ENCODE data around the gene ORC6.

ORC6 gene

DNA sequence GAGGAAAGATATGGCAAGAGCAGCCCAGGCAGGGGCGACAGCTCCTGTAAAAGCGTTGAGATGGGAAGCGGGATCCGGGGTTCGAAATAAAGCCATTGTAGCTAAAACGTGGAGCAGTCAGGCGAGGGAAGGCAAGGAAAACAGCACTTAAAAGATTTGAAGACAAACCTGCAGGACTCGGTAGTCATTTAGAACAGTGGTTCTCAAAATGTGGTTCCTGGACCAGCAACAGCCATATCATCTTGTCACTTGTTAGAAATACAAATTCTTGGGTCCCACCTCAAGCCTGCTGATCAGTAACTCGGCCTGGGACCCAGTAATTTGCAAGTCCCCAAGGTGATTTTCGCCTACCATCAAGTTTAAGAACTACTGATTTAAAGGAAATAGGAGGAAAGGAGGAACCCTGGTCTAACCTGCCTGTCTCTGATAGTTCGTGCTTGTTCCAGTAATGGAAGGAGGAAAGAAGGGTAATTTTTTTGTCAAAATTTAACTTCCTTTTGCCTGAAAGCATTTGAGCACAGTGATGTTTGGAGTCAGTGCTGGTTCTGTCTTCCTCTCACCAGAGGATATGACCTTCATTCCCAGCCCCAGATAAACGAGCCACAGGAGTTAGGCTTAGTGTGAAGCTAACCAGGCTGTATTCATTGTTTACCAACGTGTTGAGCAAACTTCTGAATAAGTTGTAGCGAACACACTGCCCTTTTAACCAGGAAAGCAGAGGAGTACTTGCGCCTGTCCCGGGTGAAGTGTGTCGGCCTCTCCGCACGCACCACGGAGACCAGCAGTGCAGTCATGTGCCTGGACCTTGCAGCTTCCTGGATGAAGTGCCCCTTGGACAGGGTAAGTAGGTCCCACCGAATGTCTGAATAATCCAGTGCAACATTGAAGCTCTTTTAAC lies 1.1 kb downstream of the ORC6 start:
- H3K9me2 ChIP-seq (replicated peaks; ENCODE audit: control insufficient read depth, low read length) = no peaks in the 10 kb centered on the region
- TF ChIP-seq, protein P1, sequence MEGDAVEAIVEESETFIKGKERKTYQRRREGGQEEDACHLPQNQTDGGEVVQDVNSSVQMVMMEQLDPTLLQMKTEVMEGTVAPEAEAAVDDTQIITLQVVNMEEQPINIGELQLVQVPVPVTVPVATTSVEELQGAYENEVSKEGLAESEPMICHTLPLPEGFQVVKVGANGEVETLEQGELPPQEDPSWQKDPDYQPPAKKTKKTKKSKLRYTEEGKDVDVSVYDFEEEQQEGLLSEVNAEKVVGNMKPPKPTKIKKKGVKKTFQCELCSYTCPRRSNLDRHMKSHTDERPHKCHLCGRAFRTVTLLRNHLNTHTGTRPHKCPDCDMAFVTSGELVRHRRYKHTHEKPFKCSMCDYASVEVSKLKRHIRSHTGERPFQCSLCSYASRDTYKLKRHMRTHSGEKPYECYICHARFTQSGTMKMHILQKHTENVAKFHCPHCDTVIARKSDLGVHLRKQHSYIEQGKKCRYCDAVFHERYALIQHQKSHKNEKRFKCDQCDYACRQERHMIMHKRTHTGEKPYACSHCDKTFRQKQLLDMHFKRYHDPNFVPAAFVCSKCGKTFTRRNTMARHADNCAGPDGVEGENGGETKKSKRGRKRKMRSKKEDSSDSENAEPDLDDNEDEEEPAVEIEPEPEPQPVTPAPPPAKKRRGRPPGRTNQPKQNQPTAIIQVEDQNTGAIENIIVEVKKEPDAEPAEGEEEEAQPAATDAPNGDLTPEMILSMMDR (IDR thresholded peaks at IDR 0.05; ENCODE audit: low read depth, low read length, poor library complexity, severe bottlenecking) = no peak
- TF ChIP-seq EZH2phosphoT487 (IDR thresholded peaks at IDR 0.05; ENCODE audit: borderline replicate concordance, low read length) = no peak

GRCh38 chr16:46691726-46692125 lies 2.3 kb downstream of the ORC6 start:
- H4K20me1 ChIP-seq (ENCODE audit: control insufficient read depth, insufficient read depth, low read depth, low read length) = peaks cover 40% of the 10 kb centered on the region
- no peak for TF ChIP-seq EZH2phosphoT487 (IDR thresholded peaks at IDR 0.05; ENCODE audit: borderline replicate concordance, low read length)
- TF ChIP-seq, protein P1 (IDR thresholded peaks at IDR 0.05; ENCODE audit: low read depth, low read length, poor library complexity, severe bottlenecking) = no peak
- peaks cover 68% of the 10 kb centered on the region for H3K36me3 ChIP-seq (ENCODE audit: control insufficient read depth, low read length)
- H3K27me3 ChIP-seq (ENCODE audit: control insufficient read depth, low read length) = no peaks in the 10 kb centered on the region
- peak overlapping the region; percentile 87 for H3K27ac ChIP-seq (ENCODE audit: low read depth, low read length)
- H3K9me2 ChIP-seq (replicated peaks; ENCODE audit: control insufficient read depth, low read length) = no peaks in the 10 kb centered on the region
- H3F3A ChIP-seq (ENCODE audit: control insufficient read depth, insufficient read depth) = peaks cover 32% of the 10 kb centered on the region
- peaks cover 43% of the 10 kb centered on the region for H3K4me1 ChIP-seq (ENCODE audit: control insufficient read depth, low read length)
- H3K4me3 ChIP-seq (ENCODE audit: low read length) = peak overlapping the region; percentile 95
- H3K9me3 ChIP-seq (ENCODE audit: control insufficient read depth, insufficient read depth, low read length) = no peaks in the 10 kb centered on the region
- H3K4me2 ChIP-seq (ENCODE audit: low read length) = peak overlapping the region; percentile 83
- H3K79me2 ChIP-seq (ENCODE audit: control insufficient read depth, low read length) = peaks cover 75% of the 10 kb centered on the region

More for the DNA sequence above, 1.1 kb downstream of the ORC6 start:
- Histone ChIP-seq H3F3A (ENCODE audit: control insufficient read depth, insufficient read depth) (peaks cover 26% of the 10 kb centered on the region), H3K9me3 (ENCODE audit: control insufficient read depth, insufficient read depth, low read length) (no peaks in the 10 kb centered on the region), H3K79me2 (ENCODE audit: control insufficient read depth, low read length) (peaks cover 86% of the 10 kb centered on the region), H3K4me1 (ENCODE audit: control insufficient read depth, low read length) (peaks cover 46% of the 10 kb centered on the region), H4K20me1 (ENCODE audit: control insufficient read depth, insufficient read depth, low read depth, low read length) (peaks cover 43% of the 10 kb centered on the region), H3K27me3 (ENCODE audit: control insufficient read depth, low read length) (no peaks in the 10 kb centered on the region), H3K36me3 (ENCODE audit: control insufficient read depth, low read length) (peaks cover 57% of the 10 kb centered on the region), H3K4me2 (ENCODE audit: low read length) (peak overlapping the region; percentile 83), H3K4me3 (ENCODE audit: low read length) (peak overlapping the region; percentile 95), H3K27ac (ENCODE audit: low read depth, low read length) (peak overlapping the region; percentile 87)

GRCh38 chr16:46693598-46693997 lies 4.1 kb downstream of the ORC6 start:
- H3K36me3 ChIP-seq (ENCODE audit: control insufficient read depth, low read length) = peaks cover 82% of the 10 kb centered on the region

More at GRCh38 chr16:46693598-46693997, 4.1 kb downstream of the ORC6 start:
- H3K4me1 ChIP-seq (ENCODE audit: control insufficient read depth, low read length) = peaks cover 28% of the 10 kb centered on the region
- no peaks in the 10 kb centered on the region for H3K9me3 ChIP-seq (ENCODE audit: control insufficient read depth, insufficient read depth, low read length)
- TF ChIP-seq EZH2phosphoT487 (IDR thresholded peaks at IDR 0.05; ENCODE audit: borderline replicate concordance, low read length) = no peak
- TF ChIP-seq, protein P1 (IDR thresholded peaks at IDR 0.05; ENCODE audit: low read depth, low read length, poor library complexity, severe bottlenecking) = no peak
- H3K9me2 ChIP-seq (replicated peaks; ENCODE audit: control insufficient read depth, low read length) = no peaks in the 10 kb centered on the region
- no peak overlapping the region for H3K27ac ChIP-seq (ENCODE audit: low read depth, low read length)
- H3F3A ChIP-seq (ENCODE audit: control insufficient read depth, insufficient read depth) = peaks cover 43% of the 10 kb centered on the region
- H3K27me3 ChIP-seq (ENCODE audit: control insufficient read depth, low read length) = no peaks in the 10 kb centered on the region
- peaks cover 26% of the 10 kb centered on the region for H4K20me1 ChIP-seq (ENCODE audit: control insufficient read depth, insufficient read depth, low read depth, low read length)
- H3K79me2 ChIP-seq (ENCODE audit: control insufficient read depth, low read length) = peaks cover 56% of the 10 kb centered on the region
- no peak overlapping the region for H3K4me2 ChIP-seq (ENCODE audit: low read length)
- no peak overlapping the region for H3K4me3 ChIP-seq (ENCODE audit: low read length)
